Psoas muscle (tissue), 8 donors: ENCODE measurements around the gene CLASRP. TPM values are rescaled to one million over a fixed set of nuclear protein-coding genes. Genes with fewer than 3 reads are reported as not detected.
A peak's percentile ranks its signal among the peaks of the same experiment; 100 is the strongest.

Experiments
- ATAC-seq, 4 donors: fragments of 200-7000 bp; cut with Tn5 transposase; one replicate each; pipeline ENCODE4 v1.9.1; 2020; ENCODE audit warnings: moderate library complexity in 3 of 4, mild to moderate bottlenecking in 2 of 4
- DNase-seq, 2 donors: peaks; one replicate each; pipeline ENCODE4 v3.0.0-alpha.2; 2020
- H3K27ac ChIP-seq: fragments of 200-600 bp; one replicate; pipeline ENCODE4 v1.8.0; 2022
- H3K27me3 ChIP-seq, 3 donors: fragments of 200-600 bp in 1 of 3; one replicate each; pipeline versions ENCODE4 v1.6.1 to v1.8.0; 2013 to 2022; ENCODE audit warnings: low read length in 2 of 3, mild to moderate bottlenecking in 2 of 3, moderate library complexity in 1 of 3; ENCODE audit not compliant: insufficient read depth in 3 of 3
- H3K36me3 ChIP-seq, 2 donors: fragments of 200-600 bp in 1 of 2; one replicate each; pipeline versions ENCODE4 v1.6.1 to v1.8.0; 2013 to 2022; ENCODE audit warnings: low read depth in 1 of 2, mild to moderate bottlenecking in 1 of 2, moderate library complexity in 1 of 2; ENCODE audit not compliant: insufficient read depth in 1 of 2
- H3K4me1 ChIP-seq: fragments of 200-600 bp; one replicate; pipeline ENCODE4 v1.8.0; 2022
- H3K4me3 ChIP-seq: fragments of 200-600 bp; one replicate; pipeline ENCODE4 v1.8.0; 2022; ENCODE audit warnings: mild to moderate bottlenecking
- H3K9me3 ChIP-seq: fragments of 200-600 bp; one replicate; pipeline ENCODE4 v1.8.0; 2022
- CTCF ChIP-seq: fragments of 200-600 bp; IDR thresholded peaks from one replicate; pipeline ENCODE4 v1.8.0; 2022; ENCODE audit warnings: antibody characterized with exemption
- WGBS, 3 donors: extraction: QIAGEN DNeasy Blood & Tissue Kit; methylation state at CpG; one replicate each; pipeline versions ENCODE4 v1.1.6 to v1.1.7; 2013; 5-methylcytosine and 5-hydroxymethylcytosine counted together
- intact Hi-C, 2 donors: fragments of 100-400 bp; cut with DNase I; formaldehyde crosslinking; loops; one replicate each; pipeline versions ENCODE4 v1.11.0 to v1.14.2; 2022
- polyA plus RNA-seq, 3 donors: library from polyadenylated mRNA; stranded (reverse); fragments of 200-250 nt; gene quantifications; one replicate each; pipeline ENCODE4 v1.2.3, GENCODE V29; 2013
- total RNA-seq, 4 donors: library from RNA; stranded (reverse); fragmentation: NEBNext Ultra II Directional in 2 of 4; extraction: Animal tissue kit (Norgen Biotek cat#: 25700) in 2 of 4; gene quantifications; one replicate each; pipeline versions ENCODE4 v1.2.1 to v1.2.4, GENCODE V29; 2021 to 2023
- donor health status: healthy with polysubstance abuse.
- donor health status: DM: no; HTN: no; CAD: no; lungs with moderate emphysema.
- donor health status: Bipolar disorder and iron deficiency.
- donor health status: healthy.
- donor health status: DM: yes; HTN: yes; CAD: no.
- donor health status: DM: no; HTN: no; CAD: no.
- donor health status: DM: no; HTN: no; CAD: no.
- donor health status: DM: yes; HTN: yes; CAD: no.

Gene CLASRP
- total and polyA plus RNA-seq, 7 donors = 30.8 to 65.9 (median 37.4) TPM

GRCh38 chr19:45001087-45001739, 37.6 kb upstream of the CLASRP start, which contains the start of gene RELB:
Gene RELB, plus strand, starts transcription at chr19:45001464. Its CDS starts 116 bp downstream, at chr19:45001580.
- no peak for TF ChIP-seq CTCF
- Histone ChIP-seq H3K27me3 (no peaks in the 10 kb centered on the region), H3K27ac (peak within 1 kb of the TSS; percentile 99), H3K4me3 (peak within 1 kb of the TSS; percentile 83), H3K36me3 (peaks cover 0 to 36% of the 10 kb centered on the region in 2 donors), H3K9me3 (no peaks in the 10 kb centered on the region), H3K4me1 (peaks cover 4% of the 10 kb centered on the region)
- DNase-seq (peak; percentile 98), ATAC-seq (peak; percentile 64 to 76 (median 70))
- intact Hi-C loops = loop anchor here in 1 of 2 donors (2.0 kb wide), 1 partner anchor 46 kb away; the partner anchor contains the start of gene CLPTM1
- WGBS, 3 donors = 1 to 3% (median 1%) methylated on average over 35 to 79 of the region's 79 CpGs

GRCh38 chr19:45003485-45003884, 35.4 kb upstream of the CLASRP start:
- no peak for TF ChIP-seq CTCF

GRCh38 chr19:45005787-45006186, 33.1 kb upstream of the CLASRP start:
- Histone ChIP-seq H3K27me3 (no peaks in the 10 kb centered on the region), H3K9me3 (no peaks in the 10 kb centered on the region), H3K36me3 (peaks cover 0 to 54% of the 10 kb centered on the region in 2 donors), H3K4me3 (no peak overlapping the region), H3K27ac (no peak overlapping the region), H3K4me1 (peaks cover 3% of the 10 kb centered on the region)
- no peak for ATAC-seq
- intact Hi-C loops = no loop called here
- WGBS, 3 donors = 83 to 89% (median 84%) methylated on average over 9 of the region's 9 CpGs
- no peak for TF ChIP-seq CTCF
- DNase-seq = no peak

More at GRCh38 chr19:45003485-45003884, 35.4 kb upstream of the CLASRP start:
- intact Hi-C loops = no loop called here
- Histone ChIP-seq H3K4me1 (peaks cover 4% of the 10 kb centered on the region), H3K36me3 (peaks cover 0 to 54% of the 10 kb centered on the region in 2 donors), H3K27ac (no peak overlapping the region), H3K27me3 (no peaks in the 10 kb centered on the region), H3K9me3 (no peaks in the 10 kb centered on the region), H3K4me3 (no peak overlapping the region)
- ATAC-seq (no peak), DNase-seq (no peak)
- WGBS, 3 donors = 95 to 99% (median 99%) methylated on average over 4 of the region's 4 CpGs

- Histone ChIP-seq H3K27me3 (no peaks in the 10 kb centered on the region), H3K4me3 (no peak overlapping the region), H3K4me1 (no peaks in the 10 kb centered on the region), H3K36me3 (peaks cover 4 to 63% of the 10 kb centered on the region in 2 donors), H3K27ac (no peak overlapping the region), H3K9me3 (no peaks in the 10 kb centered on the region)
- 61 to 65% (median 63%) methylated on average over 10 of the region's 10 CpGs for WGBS, 3 donors
- no peak for TF ChIP-seq CTCF
- intact Hi-C loops = no loop called here
- no peak for ATAC-seq
- no peak for DNase-seq
These were observed 30.3 kb upstream of the CLASRP start for GRCh38 chr19:45008552-45008951.
